GM18508 (cell line): Measurements from ENCODE around the gene MST1.

Source experiments
- ATAC-seq: cut with Tn5 transposase; IDR thresholded peaks from one replicate; pipeline ENCODE4 v1.9.1; 2021; ENCODE audit warnings: moderate number of reproducible peaks; ENCODE audit not compliant: insufficient read depth, unreplicated experiment

The MST1 gene

GRCh38 chr3:49681543-49681942 is 7.7 kb downstream of the MST1 start:
- no peak for ATAC-seq

- no peak for ATAC-seq
Observed at GRCh38 chr3:49681232-49681522, 8.1 kb downstream of the MST1 start.

DNA sequence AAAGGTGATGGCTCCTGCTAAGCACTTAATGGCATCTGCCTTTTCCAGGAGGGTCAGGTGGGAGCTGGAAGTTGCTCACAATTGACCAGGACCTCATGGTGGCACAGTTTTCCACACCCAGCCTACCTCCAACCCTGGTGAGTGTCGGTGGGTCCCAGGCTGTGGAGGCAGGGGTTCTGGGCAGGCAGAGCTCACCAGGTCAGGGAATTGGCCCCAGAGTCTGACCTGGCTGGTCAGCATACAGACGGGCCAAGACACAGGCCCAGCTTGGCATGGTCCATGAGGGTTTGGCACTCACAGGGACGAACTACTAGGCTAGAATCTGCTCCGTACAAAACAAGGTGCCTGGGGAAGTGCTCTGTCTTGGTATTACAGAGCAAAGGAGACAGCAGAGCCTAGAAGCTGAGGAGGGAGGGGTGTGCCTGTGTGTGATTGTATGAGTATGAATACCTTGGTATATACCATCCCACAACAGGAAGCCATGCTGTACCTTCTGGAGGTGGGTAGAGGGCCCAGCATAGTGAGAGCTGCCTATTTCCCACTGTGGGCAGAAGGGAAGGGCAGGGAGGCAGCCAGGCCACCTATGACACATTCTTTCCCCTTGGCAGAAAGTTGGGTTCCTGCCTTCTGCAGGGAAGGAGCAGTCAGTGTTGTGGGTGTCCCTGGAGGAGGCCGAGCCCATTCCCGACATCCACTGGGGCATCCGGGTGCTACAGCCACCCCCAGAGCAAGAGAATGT is 8.6 kb downstream of the MST1 start:
- no peak for ATAC-seq

DNA sequence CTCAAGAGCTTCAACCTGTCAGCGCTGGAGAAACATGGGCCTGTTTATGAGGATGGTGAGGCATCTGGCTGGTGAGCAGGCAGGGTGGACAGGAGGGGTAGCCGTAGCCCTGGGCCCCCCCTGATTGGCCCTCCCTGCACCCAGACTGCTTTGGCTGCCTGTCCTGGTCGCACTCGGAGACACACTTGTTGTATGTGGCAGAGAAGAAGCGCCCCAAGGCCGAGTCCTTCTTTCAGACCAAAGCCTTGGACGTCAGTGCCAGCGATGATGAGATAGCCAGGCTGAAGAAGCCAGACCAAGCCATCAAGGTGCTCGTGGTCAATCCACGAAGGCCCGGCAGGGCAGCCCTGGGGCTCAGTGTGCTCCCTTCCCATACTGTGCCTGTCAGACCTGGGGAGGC is 13.4 kb downstream of the MST1 start:
- ATAC-seq = no peak

GRCh38 chr3:49674497-49674983 is 14.7 kb downstream of the MST1 start:
- peak; percentile 19 for ATAC-seq

DNA sequence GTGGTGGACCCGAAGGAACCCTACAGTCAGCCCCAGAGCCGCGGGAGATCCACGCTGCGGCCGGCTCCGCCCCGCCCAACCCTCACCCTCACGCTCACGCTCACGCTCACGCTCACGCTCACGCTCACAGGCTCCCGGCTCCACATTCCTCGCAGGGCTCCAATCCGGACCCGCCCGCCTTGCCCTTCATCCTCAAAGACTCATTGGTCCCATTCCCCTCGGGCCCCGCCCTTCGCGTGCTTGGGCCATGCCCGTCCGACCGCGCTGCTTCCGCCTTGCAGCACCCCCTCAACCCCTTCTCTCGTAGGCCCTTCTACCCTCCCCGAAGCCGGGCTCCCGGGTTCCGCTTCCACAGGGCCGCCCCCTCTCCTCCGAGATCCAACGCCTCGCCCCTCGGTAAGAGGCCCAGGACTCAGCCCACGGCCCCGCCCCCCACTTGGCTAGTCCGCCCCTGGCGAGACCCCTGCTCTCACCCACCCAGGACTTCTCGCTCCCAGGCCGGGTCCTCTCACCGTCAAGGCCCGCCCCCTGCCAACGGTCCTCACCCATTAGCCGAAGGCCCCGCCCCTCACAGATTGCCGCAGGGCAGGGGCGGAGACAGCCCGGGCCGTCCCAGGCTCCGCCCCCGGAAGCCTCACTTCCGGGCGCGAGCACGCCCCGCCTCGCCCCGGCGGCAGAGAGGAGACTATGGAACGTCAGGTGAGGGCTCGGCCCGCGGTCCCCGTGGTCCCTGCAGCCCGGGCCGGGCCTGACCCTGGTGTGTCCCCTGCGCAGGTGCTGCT is 15.4 kb downstream of the MST1 start, which contains the start of gene APEH:
Gene APEH (plus strand): TSS at position 637 of the 782 bp plus-strand sequence. CDS start 51 bp downstream, at position 688.
- ATAC-seq = peak; percentile 49

GRCh38 chr3:49673121-49673714 is 16.1 kb downstream of the MST1 start:
- no peak for ATAC-seq

DNA sequence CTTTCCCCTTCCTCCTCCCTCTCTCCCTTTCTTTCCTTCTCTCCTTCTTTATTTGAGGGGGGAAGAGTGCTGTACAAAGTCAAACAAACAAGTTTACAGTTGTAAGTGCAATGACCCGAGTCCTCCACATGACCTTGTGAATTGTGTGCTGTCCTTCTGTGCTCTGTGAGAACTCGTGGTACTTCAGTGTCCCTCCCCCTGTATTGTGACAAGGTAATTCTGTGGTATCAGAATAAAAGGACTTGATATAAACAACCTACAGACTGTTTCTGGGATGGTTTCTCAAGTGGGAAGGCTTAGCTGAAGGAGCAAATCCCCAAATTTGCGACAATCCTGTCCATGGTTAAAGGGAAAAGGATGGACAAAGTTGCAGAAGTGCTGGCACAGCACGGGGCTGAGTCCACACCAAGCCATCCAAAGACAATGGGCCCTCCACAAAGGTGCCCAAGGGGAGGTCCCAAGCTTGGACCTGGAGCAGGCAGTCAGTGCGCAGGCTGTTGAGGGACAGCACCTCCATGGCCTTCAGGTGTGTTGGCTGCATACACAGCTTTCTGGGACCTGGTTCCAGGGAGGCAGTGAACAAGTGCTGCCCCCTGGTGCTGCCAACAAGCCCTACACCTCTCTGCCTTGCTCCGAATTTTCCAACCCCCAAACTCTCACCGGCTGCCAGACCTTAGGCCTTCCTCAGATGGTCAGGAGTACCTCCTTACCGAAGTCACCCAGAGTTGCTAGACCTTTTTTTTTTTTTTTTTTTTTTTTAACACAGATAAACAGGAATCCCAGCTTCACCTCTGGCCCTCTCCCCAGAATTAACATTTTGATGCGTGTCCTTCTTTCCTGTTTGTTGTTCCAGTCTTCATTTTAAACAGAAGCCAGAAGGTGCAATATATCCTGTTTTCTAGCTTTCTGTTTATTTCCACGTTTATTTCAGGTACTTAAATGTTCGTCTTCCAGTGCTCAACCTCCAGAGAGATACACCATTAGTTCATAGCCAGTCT is 17.7 kb downstream of the MST1 start:
- no peak for ATAC-seq

DNA sequence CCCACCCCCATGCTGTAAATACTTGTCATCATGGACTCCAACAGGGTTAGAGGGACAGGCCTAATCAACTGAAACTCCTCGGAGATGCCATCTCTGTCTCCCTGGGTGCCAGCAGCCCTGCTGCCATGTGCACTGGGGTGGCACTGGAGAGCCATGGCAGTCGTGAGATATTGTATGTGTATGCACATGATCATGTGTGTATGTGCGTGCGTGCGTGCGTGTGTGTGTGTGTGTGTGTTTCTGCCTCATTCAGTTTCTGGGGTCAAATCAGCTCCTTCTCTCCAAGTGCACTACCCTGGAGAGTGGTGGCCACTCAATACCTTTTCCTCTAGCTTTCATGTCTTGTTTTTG is 18.4 kb downstream of the MST1 start:
- no peak for ATAC-seq

GRCh38 chr3:49669352-49669751 is 19.9 kb downstream of the MST1 start:
- no peak for ATAC-seq

DNA sequence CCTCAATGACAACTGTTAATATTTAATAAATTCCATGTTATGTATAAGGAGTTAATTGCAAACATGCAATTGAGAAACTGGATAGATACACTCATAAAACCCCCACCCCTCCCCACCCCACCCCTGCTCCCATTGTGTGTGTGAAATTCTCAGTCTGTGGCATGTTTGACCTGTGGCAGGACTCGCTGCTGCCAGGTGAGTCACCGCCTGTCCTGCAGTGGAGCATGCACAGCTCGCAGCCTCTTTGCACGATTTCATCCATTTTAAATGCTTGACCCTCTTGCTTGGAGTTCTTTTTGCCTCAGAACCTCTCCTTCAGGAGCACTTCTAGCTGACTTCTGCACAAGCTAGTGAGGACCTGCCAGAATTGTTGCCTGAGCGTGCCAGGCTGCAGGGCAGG is 20.4 kb downstream of the MST1 start:
- ATAC-seq = no peak

DNA sequence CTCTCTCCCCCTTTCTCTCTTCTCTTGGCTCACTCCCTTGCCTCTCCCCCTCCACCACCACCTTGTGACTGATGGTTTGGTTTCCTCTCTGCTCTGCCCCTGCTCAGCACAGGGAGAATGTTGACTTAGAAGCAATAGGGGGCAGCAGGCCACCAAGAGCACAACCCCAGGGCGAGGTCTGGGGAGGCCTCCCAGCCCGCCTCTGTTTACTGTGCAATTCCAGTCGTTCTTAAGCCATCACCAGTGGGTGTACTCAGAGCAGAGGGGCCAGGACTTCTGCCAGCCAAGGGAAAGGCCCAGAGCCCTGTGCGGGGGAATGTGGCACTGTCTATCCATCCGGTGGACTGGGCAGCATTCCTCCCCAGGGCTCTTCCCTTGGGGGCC is 20.9 kb downstream of the MST1 start:
- ATAC-seq = no peak

- ATAC-seq = no peak
Observed at GRCh38 chr3:49667701-49668413, 21.4 kb downstream of the MST1 start.

- no peak for ATAC-seq
Observed at GRCh38 chr3:49666592-49666991, 22.7 kb downstream of the MST1 start.

GRCh38 chr3:49665822-49666519 is 23.3 kb downstream of the MST1 start:
- no peak for ATAC-seq

GRCh38 chr3:49664300-49664699 is 25.0 kb downstream of the MST1 start:
- no peak for ATAC-seq

DNA sequence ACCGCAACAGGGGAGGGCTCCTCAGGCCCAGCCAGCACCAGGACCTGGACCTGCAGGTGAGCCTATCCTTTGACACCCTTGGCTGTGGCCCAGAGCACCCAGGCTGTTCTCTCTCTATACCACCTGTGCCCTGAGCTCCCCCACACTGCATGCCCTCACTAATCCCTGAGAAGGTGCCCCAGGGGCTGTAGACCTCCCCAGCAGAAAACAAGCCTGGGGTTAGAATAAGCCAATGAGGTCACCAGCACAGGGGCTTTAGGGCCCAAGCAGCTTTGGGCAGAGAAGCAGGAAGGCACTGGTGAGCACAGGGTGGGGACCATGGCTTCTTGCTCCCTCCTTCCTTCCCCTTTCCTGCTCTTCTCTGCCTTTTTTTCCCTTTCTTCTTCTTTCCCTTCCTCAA is 25.4 kb downstream of the MST1 start:
- no peak for ATAC-seq

DNA sequence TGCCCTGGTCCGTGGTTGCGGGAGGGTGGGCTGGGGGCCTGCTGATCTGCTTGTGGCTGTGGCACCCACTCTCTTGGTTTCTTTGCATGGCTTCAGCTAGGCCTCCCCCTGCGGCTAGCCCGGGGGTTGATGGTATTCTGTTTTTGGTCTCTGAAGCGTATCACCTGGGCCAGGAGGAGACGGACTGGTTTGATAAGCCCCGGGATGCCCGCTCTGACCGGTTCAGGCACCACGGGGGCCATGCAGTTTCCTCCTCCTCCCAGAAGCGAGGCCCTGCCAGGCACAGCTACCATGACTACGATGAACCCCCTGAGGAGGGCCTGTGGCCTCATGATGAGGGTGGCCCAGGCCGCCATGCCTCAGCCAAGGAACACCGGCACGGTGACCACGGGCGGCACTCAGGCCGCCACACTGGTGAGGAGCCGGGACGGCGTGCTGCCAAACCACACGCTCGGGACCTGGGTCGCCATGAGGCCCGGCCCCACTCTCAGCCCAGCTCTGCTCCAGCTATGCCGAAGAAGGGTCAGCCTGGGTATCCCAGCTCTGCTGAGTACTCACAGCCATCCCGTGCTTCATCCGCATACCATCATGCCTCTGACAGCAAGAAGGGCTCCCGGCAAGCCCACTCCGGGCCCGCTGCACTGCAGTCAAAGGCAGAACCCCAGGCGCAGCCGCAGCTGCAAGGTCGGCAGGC is 26.4 kb downstream of the MST1 start:
- no peak for ATAC-seq

DNA sequence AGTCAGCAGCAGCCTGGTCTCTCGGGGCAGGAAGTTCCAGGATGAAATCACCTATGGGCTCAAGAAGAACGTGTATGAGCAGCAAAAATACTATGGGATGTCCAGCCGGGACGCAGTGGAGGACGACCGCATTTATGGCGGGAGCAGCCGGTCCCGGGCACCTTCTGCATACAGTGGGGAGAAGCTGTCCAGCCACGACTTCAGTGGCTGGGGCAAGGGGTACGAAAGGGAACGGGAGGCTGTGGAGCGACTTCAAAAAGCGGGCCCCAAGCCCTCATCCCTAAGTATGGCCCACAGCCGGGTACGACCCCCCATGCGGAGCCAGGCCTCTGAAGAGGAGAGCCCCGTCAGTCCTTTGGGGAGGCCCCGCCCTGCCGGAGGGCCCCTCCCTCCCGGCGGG is 27.3 kb downstream of the MST1 start:
- ATAC-seq = no peak
